Measurements from ENCODE around the gene COQ9. TPM values are rescaled to one million over a fixed set of nuclear protein-coding genes. Genes with fewer than 3 reads are reported as not detected.

The COQ9 gene
- total RNA-seq, 1 donor from 2014 or later: 79.8 TPM

DNA sequence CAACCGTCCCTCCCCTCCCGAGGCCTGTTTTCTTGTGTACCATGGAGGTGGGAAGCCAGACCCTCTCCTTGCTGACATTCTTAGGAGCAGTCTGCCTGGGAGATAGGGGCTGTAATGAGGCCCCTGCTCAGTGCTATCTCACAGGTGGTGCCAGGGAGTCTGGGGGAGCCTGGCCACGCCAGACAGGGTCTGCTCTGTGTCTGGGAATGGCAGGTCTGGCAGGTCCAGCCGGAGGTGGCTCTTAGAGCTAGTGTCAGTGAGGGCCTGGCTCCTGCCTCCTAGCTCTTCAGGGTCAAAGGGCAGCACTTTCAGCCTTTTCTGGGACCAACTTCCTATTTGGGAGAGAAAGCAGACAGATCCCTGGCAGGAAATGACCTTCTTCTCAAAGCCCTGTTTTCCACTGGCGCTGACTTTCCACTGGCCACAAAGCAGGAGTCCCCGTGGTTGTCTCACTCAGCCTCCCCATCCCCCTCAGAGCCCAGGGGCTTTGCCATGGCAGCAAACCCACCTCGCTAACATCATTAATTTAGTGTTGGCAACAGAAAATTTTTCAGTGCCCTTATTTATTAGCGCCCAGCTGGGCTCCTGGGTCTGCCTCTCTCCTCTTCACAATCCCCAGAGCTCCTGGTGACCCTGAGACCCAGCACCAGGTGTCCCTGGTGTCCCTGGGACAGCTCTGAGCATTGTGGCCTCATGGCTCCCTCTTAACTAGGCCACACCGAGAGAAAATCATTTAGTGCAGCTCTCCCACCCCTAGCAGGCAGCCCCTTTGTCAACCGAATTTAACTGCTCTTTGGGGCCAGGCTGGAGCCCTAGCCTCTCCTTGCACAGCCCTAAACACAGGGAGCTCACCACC lies 63.0 kb downstream of the COQ9 start:
- DNase-seq (ENCODE audit: low spot score): no peak

Other genes with a start within 250 kb of the COQ9 start
- gene ARL2BP, start 202.2 kb upstream of the COQ9 start, total RNA-seq: 46.4 TPM
- 206 TPM for gene PLLP, start 162.8 kb upstream of the COQ9 start, total RNA-seq
- gene CCL22, start 88.7 kb upstream of the COQ9 start, total RNA-seq: 1.4 TPM
- gene CX3CL1, start 75.0 kb upstream of the COQ9 start, total RNA-seq: 19.7 TPM
- gene CCL17, start 42.7 kb upstream of the COQ9 start, total RNA-seq: not detected
- gene CIAPIN1, start 94 bp upstream of the COQ9 start, total RNA-seq: 45.4 TPM
- 65.7 TPM for gene POLR2C, start 15.2 kb downstream of the COQ9 start, total RNA-seq
- gene DOK4, start 39.0 kb downstream of the COQ9 start, total RNA-seq: 123 TPM
- gene CCDC102A, start 89.1 kb downstream of the COQ9 start, total RNA-seq: 10.2 TPM
- 3.7 TPM for gene ADGRG5, start 95.2 kb downstream of the COQ9 start, total RNA-seq
- 312 TPM for gene ADGRG1, start 181.2 kb downstream of the COQ9 start, total RNA-seq
- gene ADGRG3, start 220.8 kb downstream of the COQ9 start, total RNA-seq: 0.60 TPM
- gene DRC7, start 247.3 kb downstream of the COQ9 start, total RNA-seq: 1.9 TPM

Data from mucosa of gallbladder (tissue), 1 donor.